Neuron (in vitro differentiated cells): ENCODE measurements around the gene TBC1D1.

Experiments
- H2AFZ ChIP-seq: one replicate; pipeline ENCODE4 v1.6.1; 2013; ENCODE audit warnings: low read depth, mild to moderate bottlenecking, inconsistent platforms, low read length, moderate library complexity
- H3K27me3 ChIP-seq: one replicate; pipeline ENCODE4 v1.6.1; 2013; ENCODE audit warnings: low read length; ENCODE audit not compliant: insufficient read depth
- H3K36me3 ChIP-seq: one replicate; pipeline ENCODE4 v1.6.1; 2013; ENCODE audit warnings: low read length; ENCODE audit not compliant: insufficient read depth
- H3K4me1 ChIP-seq: one replicate; pipeline ENCODE4 v1.6.1; 2013; ENCODE audit warnings: low read length; ENCODE audit not compliant: insufficient read depth
- H3K4me3 ChIP-seq: 2 replicates; pipeline ENCODE4 v1.5.1; 2013; ENCODE audit warnings: mild to moderate bottlenecking, low read length, moderate library complexity
- H3K9me3 ChIP-seq: one replicate; pipeline ENCODE4 v1.6.1; 2013; ENCODE audit warnings: low read length

Gene TBC1D1

GRCh38 chr4:38076153-38076669 lies 185.3 kb downstream of the TBC1D1 start:
- H3K4me3 ChIP-seq = no peak overlapping the region
- H2AFZ ChIP-seq = no peak overlapping the region
- peaks cover 14% of the 10 kb centered on the region for H3K4me1 ChIP-seq

DNA sequence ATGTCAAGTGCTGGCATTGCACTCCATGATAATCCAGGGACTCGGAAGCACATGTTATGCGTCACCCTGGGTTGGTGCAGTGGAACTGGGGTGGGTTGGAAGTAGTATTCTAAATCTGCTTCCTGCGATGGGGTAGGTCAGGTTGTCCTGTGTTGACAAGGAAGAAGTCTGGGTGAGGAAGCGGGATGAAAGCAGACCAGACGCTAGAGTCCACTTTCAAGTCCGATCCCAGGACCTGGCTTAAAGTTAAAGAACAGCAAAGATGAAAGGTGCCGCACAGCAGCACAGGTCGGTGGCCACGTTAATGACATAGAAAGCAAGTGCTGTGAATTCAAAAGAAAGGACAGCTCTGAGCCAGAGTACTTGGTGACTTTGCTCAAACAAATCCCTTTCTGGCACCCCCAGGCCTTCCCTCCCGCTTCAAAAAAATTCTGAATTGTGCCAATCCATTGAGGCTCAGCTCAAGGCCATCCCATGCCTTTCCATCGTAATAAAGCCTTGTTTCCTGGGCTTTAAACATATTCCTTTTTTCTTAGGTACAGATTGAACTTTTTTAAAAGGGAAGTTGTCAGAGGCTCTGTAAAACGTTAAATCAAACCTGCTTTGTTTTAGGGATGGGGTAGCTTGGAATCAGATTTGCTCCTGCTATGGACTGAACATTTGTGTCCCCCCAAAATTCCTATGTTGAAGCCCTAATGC lies 187.1 kb downstream of the TBC1D1 start:
- no peak overlapping the region for H3K4me3 ChIP-seq
- H3K27me3 ChIP-seq = no peaks in the 10 kb centered on the region
- no peak overlapping the region for H2AFZ ChIP-seq
- peaks cover 23% of the 10 kb centered on the region for H3K4me1 ChIP-seq
- no peaks in the 10 kb centered on the region for H3K9me3 ChIP-seq
- peaks cover 2% of the 10 kb centered on the region for H3K36me3 ChIP-seq

More at GRCh38 chr4:38076153-38076669, 185.3 kb downstream of the TBC1D1 start:
- H3K36me3 ChIP-seq = peaks cover 2% of the 10 kb centered on the region
- no peaks in the 10 kb centered on the region for H3K27me3 ChIP-seq
- no peaks in the 10 kb centered on the region for H3K9me3 ChIP-seq

DNA sequence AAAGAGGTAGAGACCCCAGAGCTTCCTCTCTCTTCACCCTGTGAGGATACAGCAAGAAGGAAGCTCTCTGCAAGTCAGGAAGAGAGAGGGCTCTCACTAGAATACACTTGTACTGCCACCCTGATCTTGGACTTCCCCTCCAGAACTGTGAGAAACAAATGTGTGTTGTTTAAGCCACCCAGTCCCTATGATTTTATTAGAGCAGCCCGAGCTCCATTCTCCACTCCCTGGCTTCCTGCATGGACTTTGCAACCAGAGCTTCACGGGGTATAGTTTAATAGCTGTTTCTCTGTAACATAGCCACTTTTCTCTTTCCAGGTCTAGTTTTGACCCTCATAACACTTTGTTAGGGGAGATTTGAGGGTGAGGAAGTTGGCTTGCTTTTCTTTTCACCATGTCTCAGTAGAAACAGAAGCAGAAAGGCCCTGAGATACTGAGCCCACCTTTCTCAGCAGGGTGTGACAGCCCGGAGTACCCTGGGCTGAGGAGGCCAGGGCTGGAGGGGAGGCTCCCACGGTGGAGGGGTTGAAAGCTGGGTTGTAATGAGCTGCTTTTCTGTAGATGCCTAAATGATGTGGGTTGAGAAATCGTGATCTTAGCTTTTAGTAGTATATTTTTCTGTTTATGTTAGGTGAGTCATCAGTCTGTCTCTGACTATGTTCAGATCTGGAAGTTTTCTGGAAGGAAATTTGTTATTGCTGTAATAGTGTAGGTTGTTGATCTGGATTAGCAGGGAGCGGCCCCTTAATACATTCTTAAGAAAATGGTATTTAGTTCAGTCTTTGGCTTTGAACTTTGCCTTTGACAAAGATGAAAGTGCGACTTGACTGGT lies 187.9 kb downstream of the TBC1D1 start:
- no peaks in the 10 kb centered on the region for H3K27me3 ChIP-seq
- H3K36me3 ChIP-seq = no peaks in the 10 kb centered on the region
- no peaks in the 10 kb centered on the region for H3K9me3 ChIP-seq
- no peak overlapping the region for H3K4me3 ChIP-seq
- H3K4me1 ChIP-seq = peaks cover 23% of the 10 kb centered on the region
- H2AFZ ChIP-seq = no peak overlapping the region

- Histone ChIP-seq H3K27me3 (no peaks in the 10 kb centered on the region), H3K4me1 (peaks cover 23% of the 10 kb centered on the region), H2AFZ (no peak overlapping the region), H3K36me3 (no peaks in the 10 kb centered on the region), H3K9me3 (no peaks in the 10 kb centered on the region), H3K4me3 (no peak overlapping the region)
Observed at GRCh38 chr4:38080061-38080974, 189.4 kb downstream of the TBC1D1 start.

DNA sequence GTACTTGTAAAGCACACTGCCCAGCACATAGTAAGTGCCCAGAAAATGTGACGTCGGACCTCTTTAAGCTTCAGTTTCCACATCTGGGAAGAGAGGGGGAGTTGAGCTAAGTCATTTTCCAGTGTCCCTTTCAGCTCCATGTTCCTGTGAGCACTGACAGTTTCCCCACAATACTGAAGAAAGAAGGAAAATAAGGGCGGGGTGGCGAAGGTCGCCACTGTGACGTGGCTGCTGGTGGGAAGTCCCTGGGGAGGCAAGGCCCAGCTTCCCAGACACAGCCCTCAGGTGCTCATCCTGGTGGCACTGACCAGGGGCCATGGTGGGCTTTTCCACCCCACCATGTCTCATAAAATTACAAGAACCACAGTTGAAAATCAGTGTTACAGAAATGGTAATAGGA lies 191.1 kb downstream of the TBC1D1 start:
- Histone ChIP-seq H3K27me3 (no peaks in the 10 kb centered on the region), H3K4me3 (no peak overlapping the region), H3K4me1 (peaks cover 23% of the 10 kb centered on the region), H3K9me3 (no peaks in the 10 kb centered on the region), H3K36me3 (no peaks in the 10 kb centered on the region), H2AFZ (no peak overlapping the region)

- H3K4me1 ChIP-seq = peaks cover 23% of the 10 kb centered on the region
- H3K36me3 ChIP-seq = no peaks in the 10 kb centered on the region
- no peaks in the 10 kb centered on the region for H3K9me3 ChIP-seq
- no peak overlapping the region for H2AFZ ChIP-seq
- no peaks in the 10 kb centered on the region for H3K27me3 ChIP-seq
- no peak overlapping the region for H3K4me3 ChIP-seq
Observed at GRCh38 chr4:38082424-38083385, 191.8 kb downstream of the TBC1D1 start.

GRCh38 chr4:38084877-38085711 lies 194.2 kb downstream of the TBC1D1 start:
- no peaks in the 10 kb centered on the region for H3K9me3 ChIP-seq
- no peaks in the 10 kb centered on the region for H3K36me3 ChIP-seq
- H3K4me1 ChIP-seq = peaks cover 20% of the 10 kb centered on the region
- H2AFZ ChIP-seq = no peak overlapping the region
- no peaks in the 10 kb centered on the region for H3K27me3 ChIP-seq
- H3K4me3 ChIP-seq = no peak overlapping the region

DNA sequence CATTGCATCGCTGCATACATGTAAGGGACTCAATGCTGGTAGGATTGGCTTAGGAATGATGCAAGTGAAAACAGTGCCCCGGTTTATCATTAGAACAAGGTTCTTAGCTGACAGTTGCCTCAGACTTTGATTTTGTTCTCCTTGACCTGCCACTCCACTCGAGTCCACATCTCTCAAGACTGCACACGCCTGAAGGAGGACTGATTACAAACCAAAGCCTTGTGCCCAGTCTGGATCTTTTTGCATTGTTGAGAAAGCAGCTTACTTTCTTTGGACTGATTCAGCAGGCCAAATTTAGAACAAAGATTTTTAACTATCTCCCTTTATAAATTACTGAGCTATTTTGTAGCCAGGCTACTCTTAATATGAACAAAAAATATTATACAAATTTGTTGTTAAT lies 194.9 kb downstream of the TBC1D1 start:
- H3K4me1 ChIP-seq = peaks cover 14% of the 10 kb centered on the region
- H3K9me3 ChIP-seq = no peaks in the 10 kb centered on the region
- H2AFZ ChIP-seq = no peak overlapping the region
- H3K27me3 ChIP-seq = no peaks in the 10 kb centered on the region
- peaks cover 4% of the 10 kb centered on the region for H3K36me3 ChIP-seq
- no peak overlapping the region for H3K4me3 ChIP-seq

- H3K36me3 ChIP-seq = peaks cover 4% of the 10 kb centered on the region
- H2AFZ ChIP-seq = no peak overlapping the region
- H3K4me1 ChIP-seq = peaks cover 9% of the 10 kb centered on the region
- H3K4me3 ChIP-seq = no peak overlapping the region
- H3K27me3 ChIP-seq = no peaks in the 10 kb centered on the region
- no peaks in the 10 kb centered on the region for H3K9me3 ChIP-seq
Observed at GRCh38 chr4:38086151-38086848, 195.4 kb downstream of the TBC1D1 start.

- Histone ChIP-seq H3K4me3 (no peak overlapping the region), H3K4me1 (peaks cover 3% of the 10 kb centered on the region), H3K27me3 (no peaks in the 10 kb centered on the region), H2AFZ (no peak overlapping the region), H3K36me3 (peaks cover 4% of the 10 kb centered on the region), H3K9me3 (no peaks in the 10 kb centered on the region)
Observed at GRCh38 chr4:38086849-38087226, 196.0 kb downstream of the TBC1D1 start.

- Histone ChIP-seq H3K9me3 (no peaks in the 10 kb centered on the region), H3K4me1 (no peaks in the 10 kb centered on the region), H3K27me3 (no peaks in the 10 kb centered on the region), H3K36me3 (peaks cover 4% of the 10 kb centered on the region), H3K4me3 (no peak overlapping the region), H2AFZ (no peak overlapping the region)
Observed at GRCh38 chr4:38088321-38088720, 197.4 kb downstream of the TBC1D1 start.
